ENCODE results near the gene JAKMIP1.
"Not testable (repeated sequence)": the region's sequence is repeated elsewhere in the genome, so short reads cannot be mapped to it uniquely, and the experiment has no call there.

DNA sequence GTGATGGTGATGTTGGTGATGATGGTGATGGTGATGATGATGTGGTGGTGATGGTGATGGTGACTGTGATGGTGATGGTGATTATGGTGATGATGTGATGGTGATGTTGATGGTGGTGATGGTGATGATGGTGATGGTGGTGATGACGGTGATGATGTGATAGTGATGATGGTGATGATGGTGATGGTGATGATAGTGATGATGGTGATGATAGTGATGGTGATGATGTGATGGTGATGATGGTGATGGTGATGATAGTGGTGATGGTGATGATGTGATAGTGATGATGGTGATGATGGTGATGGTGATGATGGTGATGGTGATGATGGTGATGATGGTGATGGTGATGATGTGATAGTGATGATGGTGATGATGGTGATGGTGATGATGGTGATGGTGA is 196.9 kb downstream of the JAKMIP1 start:
- not testable (repeated sequence) for TF ChIP-seq CTCF (IDR thresholded peaks at IDR 0.05; ENCODE audit: poor library complexity, severe bottlenecking); REST (IDR thresholded peaks at IDR 0.05; ENCODE audit: borderline replicate concordance); SMC3 (conservative IDR thresholded peaks at IDR 0.05; ENCODE audit: poor library complexity)

All from neural cell (in vitro differentiated cells).